ENCODE measurements around the gene SNAP23.

DNA sequence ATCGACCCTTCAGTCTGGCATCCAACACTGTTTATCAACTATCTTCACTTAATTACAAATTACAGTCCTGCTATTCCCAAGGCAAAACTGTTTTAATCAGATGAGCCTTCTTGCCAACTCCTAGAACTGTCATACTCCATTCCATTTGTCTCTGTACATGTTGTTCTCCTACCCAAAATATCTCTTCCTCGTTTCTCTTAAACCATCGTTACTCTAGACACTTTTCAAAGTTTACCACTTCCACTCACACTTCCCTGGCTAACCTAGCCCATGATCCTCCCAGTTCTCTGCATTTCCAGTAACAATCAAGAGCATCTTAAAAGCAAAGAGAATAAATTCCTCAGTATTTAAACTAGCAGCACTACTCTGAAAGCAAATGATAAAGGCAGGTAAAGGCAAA, 24.4 kb upstream of the SNAP23 start:
- TF ChIP-seq, protein P1, sequence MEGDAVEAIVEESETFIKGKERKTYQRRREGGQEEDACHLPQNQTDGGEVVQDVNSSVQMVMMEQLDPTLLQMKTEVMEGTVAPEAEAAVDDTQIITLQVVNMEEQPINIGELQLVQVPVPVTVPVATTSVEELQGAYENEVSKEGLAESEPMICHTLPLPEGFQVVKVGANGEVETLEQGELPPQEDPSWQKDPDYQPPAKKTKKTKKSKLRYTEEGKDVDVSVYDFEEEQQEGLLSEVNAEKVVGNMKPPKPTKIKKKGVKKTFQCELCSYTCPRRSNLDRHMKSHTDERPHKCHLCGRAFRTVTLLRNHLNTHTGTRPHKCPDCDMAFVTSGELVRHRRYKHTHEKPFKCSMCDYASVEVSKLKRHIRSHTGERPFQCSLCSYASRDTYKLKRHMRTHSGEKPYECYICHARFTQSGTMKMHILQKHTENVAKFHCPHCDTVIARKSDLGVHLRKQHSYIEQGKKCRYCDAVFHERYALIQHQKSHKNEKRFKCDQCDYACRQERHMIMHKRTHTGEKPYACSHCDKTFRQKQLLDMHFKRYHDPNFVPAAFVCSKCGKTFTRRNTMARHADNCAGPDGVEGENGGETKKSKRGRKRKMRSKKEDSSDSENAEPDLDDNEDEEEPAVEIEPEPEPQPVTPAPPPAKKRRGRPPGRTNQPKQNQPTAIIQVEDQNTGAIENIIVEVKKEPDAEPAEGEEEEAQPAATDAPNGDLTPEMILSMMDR (IDR thresholded peaks at IDR 0.05 in 2 of 3, conservative IDR thresholded peaks at IDR 0.05 in 1 of 3; ENCODE audit: borderline replicate concordance in 1 of 3, insufficient read depth in 1 of 3, low read depth in 2 of 3, low read length in 2 of 3): no peak
- no peak for TF ChIP-seq RAD21 (IDR thresholded peaks at IDR 0.05; ENCODE audit: low read depth)
- TF ChIP-seq POLR2A (IDR thresholded peaks at IDR 0.05; ENCODE audit: borderline replicate concordance, extremely low read depth, insufficient read depth, insufficient read length): no peak
